Measurements from ENCODE around the gene FRMD5.

FRMD5 gene

GRCh38 chr15:43974852-43975251, 220.2 kb downstream of the FRMD5 start:
- DNase-seq (ENCODE audit: low read depth), result no peak

DNA sequence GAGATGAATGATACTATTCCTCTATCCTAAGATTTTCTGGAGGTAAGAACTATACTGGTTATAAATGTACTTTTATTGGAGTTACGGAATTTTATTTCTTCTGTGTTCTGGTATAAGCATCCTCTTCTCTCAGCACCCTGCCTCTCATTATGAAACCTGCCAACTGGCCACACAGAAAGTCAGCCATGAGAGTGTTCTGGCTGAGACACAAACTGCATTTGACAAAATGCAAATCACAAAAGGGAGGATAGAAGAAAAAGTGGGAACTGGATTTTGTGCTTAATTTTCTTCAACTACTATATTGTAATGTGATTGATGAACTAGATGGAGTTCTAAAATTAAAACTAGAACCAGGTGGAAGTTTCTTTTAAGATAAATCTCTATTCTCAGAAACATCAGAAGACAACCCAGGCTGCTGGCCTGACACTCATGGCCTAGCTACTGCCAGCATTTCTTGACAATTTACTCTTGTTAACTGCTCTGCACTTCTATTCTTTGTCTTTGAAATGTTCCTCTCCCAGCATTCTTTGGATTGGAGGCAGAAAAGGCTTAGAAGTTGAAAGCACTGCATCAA, 225.2 kb downstream of the FRMD5 start:
- no peak for DNase-seq (ENCODE audit: low read depth)

GRCh38 chr15:43968551-43968950, 226.5 kb downstream of the FRMD5 start:
- DNase-seq (ENCODE audit: low read depth), result no peak

DNA sequence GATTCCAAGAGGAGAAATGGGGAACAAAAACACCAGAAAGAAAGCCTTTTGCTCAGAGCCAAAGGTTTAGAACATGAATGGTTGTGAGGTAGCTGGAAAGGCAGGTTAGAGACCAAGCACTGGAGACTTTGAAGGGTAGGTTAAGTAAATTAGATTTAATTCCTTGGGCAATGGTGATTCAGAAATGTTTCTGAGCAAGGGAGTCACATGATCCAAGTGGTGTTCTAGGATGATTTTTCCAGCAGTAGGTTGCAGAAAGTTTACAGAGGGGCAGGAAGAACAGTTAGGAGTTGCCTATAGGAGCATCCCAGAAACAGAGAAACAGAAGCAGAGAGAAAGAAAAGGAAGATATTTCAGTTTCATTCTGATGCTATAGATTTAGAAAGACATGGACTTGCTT, 228.4 kb downstream of the FRMD5 start:
- no peak for DNase-seq (ENCODE audit: low read depth)

DNA sequence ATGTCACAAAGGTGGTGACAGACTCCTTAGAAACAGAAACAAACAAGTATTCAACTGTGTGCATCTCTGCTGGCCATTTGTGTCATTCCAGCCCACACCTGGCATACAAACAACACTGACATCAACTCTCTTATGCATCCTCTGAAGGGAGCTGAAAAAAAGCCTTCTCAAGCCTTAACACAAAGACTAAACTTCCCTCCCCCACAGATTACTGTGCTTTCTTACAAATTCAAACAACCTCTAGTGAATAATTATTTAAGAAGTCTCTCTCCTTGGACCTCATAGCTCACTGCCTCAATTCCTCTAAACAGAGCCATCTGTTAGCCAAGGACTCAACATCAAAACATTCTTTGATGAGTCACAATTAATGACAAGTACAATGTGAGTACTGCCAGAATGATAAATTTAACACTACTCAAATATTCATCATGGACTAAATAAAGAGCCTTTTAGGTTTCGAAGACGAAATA, 236.2 kb downstream of the FRMD5 start:
- no peak for DNase-seq (ENCODE audit: low read depth)

GRCh38 chr15:43957724-43958123, 237.3 kb downstream of the FRMD5 start:
- DNase-seq (ENCODE audit: low read depth), result no peak

DNA sequence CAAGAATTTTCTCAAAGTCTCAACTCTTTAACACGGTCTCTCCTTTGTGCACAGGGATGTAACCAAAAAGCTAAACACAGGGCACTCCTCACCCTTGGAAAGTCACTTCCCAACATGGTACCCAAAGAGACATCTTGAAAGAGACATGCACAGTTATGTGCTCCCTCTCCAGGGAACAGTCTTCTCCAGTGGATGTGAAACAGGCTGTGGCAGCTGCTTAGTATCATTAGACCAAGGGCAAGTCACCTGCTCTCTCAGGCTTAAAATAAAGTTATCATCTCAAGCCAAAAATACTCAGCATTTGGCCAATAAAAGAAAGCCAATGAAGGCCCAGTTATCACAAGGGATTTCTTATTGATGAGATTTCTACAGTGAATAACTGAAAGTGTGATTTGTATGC, 239.9 kb downstream of the FRMD5 start:
- DNase-seq (ENCODE audit: low read depth), result no peak

DNA sequence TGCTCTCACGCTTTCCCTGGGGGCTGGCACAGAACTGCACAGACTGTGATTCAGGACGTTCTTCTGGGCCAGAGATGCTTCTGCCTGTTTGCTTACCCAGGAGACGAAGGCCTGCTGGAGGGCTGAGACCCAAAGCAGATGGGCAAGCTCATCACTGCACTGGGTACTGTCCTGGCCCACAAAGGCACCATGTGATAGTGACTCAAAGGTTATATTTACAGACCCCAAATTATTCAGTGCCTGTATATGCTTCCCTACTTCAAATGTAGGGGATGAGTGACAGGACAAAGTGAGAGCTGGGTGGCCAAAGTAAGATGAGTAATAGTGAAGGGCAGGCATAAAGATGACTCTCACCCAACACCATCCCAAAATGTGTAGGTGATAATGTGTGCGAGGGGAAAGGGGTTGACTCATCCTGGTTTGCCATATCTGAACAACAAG, 240.9 kb downstream of the FRMD5 start:
- DNase-seq (ENCODE audit: low read depth), result no peak

DNA sequence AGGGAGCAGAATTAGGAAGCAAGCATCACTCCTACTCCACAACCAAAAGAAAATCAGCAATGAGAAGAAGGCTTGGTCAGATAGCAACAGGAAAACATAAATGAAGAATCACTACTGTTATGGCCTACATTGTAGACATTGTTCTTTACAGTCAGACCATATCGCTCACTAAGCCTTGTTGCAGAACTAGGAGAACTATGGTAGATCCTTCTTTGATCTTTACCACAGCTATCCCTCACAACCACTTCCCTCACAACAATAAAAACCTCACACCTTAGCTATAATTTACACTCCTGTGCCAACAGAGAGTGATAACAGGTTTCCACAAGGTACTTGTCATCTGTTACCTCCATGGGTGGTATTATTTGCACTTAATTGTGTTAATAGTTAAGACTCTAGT, 241.7 kb downstream of the FRMD5 start:
- DNase-seq (ENCODE audit: low read depth), result no peak

DNA sequence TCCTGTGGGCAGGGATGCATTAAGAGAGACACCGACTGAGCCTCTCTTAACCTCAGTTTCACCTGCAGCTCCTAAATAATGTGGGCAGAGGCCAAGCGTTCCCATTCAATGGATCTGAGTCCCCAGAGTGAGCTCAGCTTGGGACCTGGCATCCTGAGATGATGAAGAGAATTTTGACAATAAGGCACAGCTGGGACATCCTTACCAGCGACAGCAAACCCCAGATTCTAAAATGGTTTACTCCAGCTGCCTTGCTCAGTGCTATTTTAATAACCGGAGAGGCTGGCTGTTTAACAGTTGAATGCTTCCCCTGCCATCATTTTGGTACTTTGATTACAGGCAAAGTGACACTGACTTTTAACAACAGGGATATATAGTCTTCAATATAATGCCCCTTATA, 244.5 kb downstream of the FRMD5 start:
- DNase-seq (ENCODE audit: low read depth), result no peak

GRCh38 chr15:43948691-43949325, 246.3 kb downstream of the FRMD5 start:
- no peak for DNase-seq (ENCODE audit: low read depth)

DNA sequence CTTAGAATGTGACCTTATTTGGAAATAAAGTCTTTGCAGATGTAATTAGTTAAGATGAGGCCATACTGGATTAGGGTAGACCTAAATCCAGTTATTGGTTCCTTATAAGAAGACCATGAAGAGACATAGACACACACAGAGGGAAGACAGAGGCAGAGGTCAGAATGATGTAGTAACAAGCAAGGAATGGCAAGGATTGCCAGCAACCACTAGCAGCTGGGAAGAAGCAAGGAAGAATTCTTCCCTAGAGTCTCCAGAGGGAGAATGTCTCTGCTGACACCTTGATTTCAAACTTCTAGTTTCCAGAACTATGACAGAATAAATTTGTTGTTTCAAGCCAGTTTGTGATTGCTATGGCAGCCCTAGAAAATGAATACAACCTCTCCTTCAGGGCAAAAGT, 251.6 kb downstream of the FRMD5 start:
- DNase-seq (ENCODE audit: low read depth), result no peak

GRCh38 chr15:43942194-43942593, 252.9 kb downstream of the FRMD5 start:
- DNase-seq (ENCODE audit: low read depth), result no peak

DNA sequence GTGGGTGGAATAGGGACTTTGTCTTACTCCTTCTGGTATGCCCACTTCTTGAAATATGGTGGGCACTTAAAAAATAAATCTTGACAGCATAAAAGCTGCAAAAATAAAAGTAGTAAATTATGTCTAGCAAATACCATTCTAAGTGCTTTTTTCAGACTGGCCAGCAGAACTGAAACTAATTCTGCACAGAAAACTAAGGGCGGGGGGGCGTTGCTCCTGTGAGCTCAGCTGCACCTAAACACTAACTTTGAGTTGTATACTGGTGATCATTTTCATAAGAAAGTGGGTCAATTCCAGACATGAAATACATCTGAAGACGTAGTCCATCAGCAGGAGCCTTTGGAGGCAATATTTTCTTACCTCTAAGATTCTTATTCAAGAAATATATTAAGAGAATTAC, 253.5 kb downstream of the FRMD5 start:
- no peak for DNase-seq (ENCODE audit: low read depth)

DNA sequence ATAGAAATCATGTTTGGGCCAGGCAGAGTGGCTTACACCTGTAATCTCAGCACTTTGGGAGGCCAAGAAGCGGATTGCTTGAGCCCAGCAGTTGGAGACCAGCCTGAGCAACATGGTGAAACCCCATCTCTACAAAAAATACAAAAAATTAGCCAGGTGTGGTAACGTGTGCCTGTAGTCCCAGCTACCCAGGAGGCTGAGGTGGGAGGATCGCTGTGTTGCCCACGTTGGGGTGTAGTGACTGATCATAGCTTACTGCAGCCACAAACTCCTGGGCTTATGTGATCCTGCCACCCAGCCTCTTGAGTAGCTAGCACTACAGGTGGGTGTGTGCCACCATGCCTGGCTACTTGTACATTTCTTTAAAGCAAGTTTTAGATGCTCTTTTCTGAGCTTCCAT, 254.0 kb downstream of the FRMD5 start:
- DNase-seq (ENCODE audit: low read depth), result no peak

- no peak for DNase-seq (ENCODE audit: low read depth)
Measured at GRCh38 chr15:43939070-43939469, 256.0 kb downstream of the FRMD5 start.

GRCh38 chr15:43934480-43934879, 260.6 kb downstream of the FRMD5 start:
- DNase-seq (ENCODE audit: low read depth), result no peak

DNA sequence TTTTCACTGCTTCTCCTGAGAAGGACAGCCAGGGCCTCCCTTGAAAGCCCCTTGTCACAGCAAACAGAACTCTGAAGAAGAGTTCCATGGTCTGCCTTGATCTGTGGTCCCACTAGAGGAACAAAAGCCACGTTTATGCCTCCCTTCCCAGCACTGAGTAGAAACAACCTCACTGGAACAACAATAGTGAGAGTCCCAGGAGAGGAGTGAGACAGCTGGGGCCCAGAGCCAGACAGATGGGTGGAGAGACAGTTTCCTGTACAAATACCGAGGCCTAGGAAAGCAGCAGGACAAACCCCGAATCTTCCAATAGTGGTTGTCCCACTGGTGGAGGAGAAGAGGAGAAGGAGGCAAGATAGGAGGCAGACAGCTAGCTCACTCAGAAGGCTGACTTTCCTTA, 262.2 kb downstream of the FRMD5 start:
- no peak for DNase-seq (ENCODE audit: low read depth)

GRCh38 chr15:43931790-43932435, 263.2 kb downstream of the FRMD5 start:
- DNase-seq (ENCODE audit: low read depth), result no peak

- no peak for DNase-seq (ENCODE audit: low read depth)
Measured at GRCh38 chr15:43931119-43931518, 264.0 kb downstream of the FRMD5 start.

GRCh38 chr15:43930556-43930955, 264.5 kb downstream of the FRMD5 start:
- no peak for DNase-seq (ENCODE audit: low read depth)

DNA sequence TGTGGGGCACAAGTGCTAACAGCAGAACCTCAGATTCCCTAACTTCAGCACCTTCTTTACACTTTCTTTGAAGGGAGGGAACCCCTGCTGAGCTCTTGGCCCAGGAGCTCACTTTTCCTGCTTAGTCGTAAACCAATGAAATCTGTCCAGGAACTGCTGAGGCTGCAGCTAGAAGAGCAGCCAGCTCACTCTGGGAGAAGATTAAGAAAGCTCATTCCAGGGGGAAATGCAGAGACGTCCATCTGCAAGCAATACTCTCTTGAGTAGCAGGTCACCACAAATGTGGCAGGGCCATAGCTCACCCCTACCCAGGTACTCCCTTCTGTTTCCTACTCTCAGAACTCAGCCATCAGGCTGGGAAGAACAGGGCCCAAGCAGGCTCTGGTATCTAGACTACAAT, 265.0 kb downstream of the FRMD5 start:
- DNase-seq (ENCODE audit: low read depth), result no peak

DNA sequence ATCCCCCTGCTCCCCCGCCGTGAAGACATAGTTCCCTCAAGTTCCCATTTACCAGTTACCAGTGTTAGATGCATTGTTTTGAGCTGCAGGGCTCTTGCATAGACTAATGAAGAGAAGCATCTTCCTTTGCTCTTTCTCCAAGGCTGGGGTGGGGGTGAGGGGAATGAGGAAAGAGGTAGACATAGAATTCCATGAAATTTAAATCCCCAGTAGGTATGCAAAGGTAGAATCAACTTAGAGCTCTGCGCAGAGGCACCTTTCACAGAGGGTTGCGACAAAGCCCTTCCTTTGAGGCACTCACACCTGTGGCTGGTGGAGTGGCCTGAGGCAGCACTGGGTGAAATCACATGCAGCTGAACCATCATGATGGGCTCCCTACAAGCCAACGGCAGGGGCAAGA, 266.9 kb downstream of the FRMD5 start:
- no peak for DNase-seq (ENCODE audit: low read depth)

- no peak for DNase-seq (ENCODE audit: low read depth)
Measured at GRCh38 chr15:43927203-43927602, 267.9 kb downstream of the FRMD5 start.

Measured in activated T-cell treated with anti-CD3 and anti-CD28 coated beads for 1 hour (primary cell).